Parathyroid adenoma (tissue), 2 donors: ENCODE data around the gene FPR1.

Source experiments
- H2AFZ ChIP-seq: fragments of 300-600 bp; sonication (generic); one replicate; pipeline ENCODE4 v1.7.0; 2017; ENCODE audit warnings: antibody characterized with exemption, mild to moderate bottlenecking
- H3K27ac ChIP-seq: fragments of 300-600 bp; sonication (generic); one replicate; pipeline ENCODE4 v1.7.0; 2017
- H3K27me3 ChIP-seq: fragments of 300-600 bp; sonication (generic); one replicate; pipeline ENCODE4 v1.7.0; 2017; ENCODE audit warnings: low read length; ENCODE audit not compliant: control insufficient read depth, insufficient read depth
- H3K36me3 ChIP-seq: fragments of 300-600 bp; sonication (generic); one replicate; pipeline ENCODE4 v1.7.0; 2017; ENCODE audit warnings: low read length; ENCODE audit not compliant: control insufficient read depth, insufficient read depth
- H3K4me1 ChIP-seq: fragments of 300-600 bp; sonication (generic); one replicate; pipeline ENCODE4 v1.7.0; 2017; ENCODE audit warnings: control low read depth
- H3K4me2 ChIP-seq: fragments of 300-600 bp; sonication (generic); one replicate; pipeline ENCODE4 v1.7.0; 2017; ENCODE audit warnings: low read length
- H3K4me3 ChIP-seq: fragments of 300-600 bp; sonication (generic); one replicate; pipeline ENCODE4 v1.7.0; 2017; ENCODE audit warnings: low read depth, low read length
- H3K79me2 ChIP-seq: fragments of 300-600 bp; sonication (generic); one replicate; pipeline ENCODE4 v1.7.0; 2017; ENCODE audit warnings: control low read depth
- H3K9ac ChIP-seq: fragments of 300-600 bp; sonication (generic); one replicate; pipeline ENCODE4 v1.7.0; 2017; ENCODE audit warnings: mild to moderate bottlenecking
- H3K9me3 ChIP-seq: fragments of 300-600 bp; sonication (generic); one replicate; pipeline ENCODE4 v1.7.0; 2017; ENCODE audit warnings: low read length; ENCODE audit not compliant: control insufficient read depth
- CTCF ChIP-seq: fragments of 300-600 bp; sonication (generic); IDR thresholded peaks from one replicate; pipeline ENCODE4 v1.7.0; 2017; ENCODE audit warnings: antibody characterized with exemption, mild to moderate bottlenecking
- donor health status: primary hyperparathyroidism.

The FPR1 gene

GRCh38 chr19:51735759-51736449 is 15.8 kb downstream of the FPR1 start:
- H3K36me3 ChIP-seq = no peaks in the 10 kb centered on the region
- no peaks in the 10 kb centered on the region for H3K9me3 ChIP-seq
- H3K4me2 ChIP-seq = no peak overlapping the region
- H3K27ac ChIP-seq = no peak overlapping the region
- no peak for TF ChIP-seq CTCF
- no peak overlapping the region for H3K9ac ChIP-seq
- no peak overlapping the region for H2AFZ ChIP-seq
- H3K79me2 ChIP-seq = no peaks in the 10 kb centered on the region
- H3K4me1 ChIP-seq = no peaks in the 10 kb centered on the region
- H3K4me3 ChIP-seq = no peak overlapping the region
- no peaks in the 10 kb centered on the region for H3K27me3 ChIP-seq

- no peaks in the 10 kb centered on the region for H3K4me1 ChIP-seq
- no peak overlapping the region for H3K4me2 ChIP-seq
- no peak overlapping the region for H2AFZ ChIP-seq
- H3K9ac ChIP-seq = no peak overlapping the region
- H3K9me3 ChIP-seq = no peaks in the 10 kb centered on the region
- H3K27ac ChIP-seq = no peak overlapping the region
- no peak overlapping the region for H3K4me3 ChIP-seq
- no peak for TF ChIP-seq CTCF
- no peaks in the 10 kb centered on the region for H3K36me3 ChIP-seq
- no peaks in the 10 kb centered on the region for H3K79me2 ChIP-seq
- H3K27me3 ChIP-seq = no peaks in the 10 kb centered on the region
These were observed 17.7 kb downstream of the FPR1 start for GRCh38 chr19:51733742-51734522.

GRCh38 chr19:51729781-51730180 is 21.9 kb downstream of the FPR1 start:
- Histone ChIP-seq H3K27me3 (no peaks in the 10 kb centered on the region), H3K4me1 (no peaks in the 10 kb centered on the region), H3K79me2 (no peaks in the 10 kb centered on the region), H3K27ac (no peak overlapping the region), H2AFZ (no peak overlapping the region), H3K36me3 (no peaks in the 10 kb centered on the region), H3K9ac (no peak overlapping the region), H3K4me3 (no peak overlapping the region), H3K4me2 (no peak overlapping the region), H3K9me3 (no peaks in the 10 kb centered on the region)
- TF ChIP-seq CTCF = no peak

GRCh38 chr19:51727349-51727880 is 24.3 kb downstream of the FPR1 start:
- H3K27me3 ChIP-seq = peaks cover 5% of the 10 kb centered on the region
- H3K36me3 ChIP-seq = no peaks in the 10 kb centered on the region
- no peak overlapping the region for H3K4me3 ChIP-seq
- no peaks in the 10 kb centered on the region for H3K4me1 ChIP-seq
- TF ChIP-seq CTCF = no peak
- no peak overlapping the region for H3K27ac ChIP-seq
- no peaks in the 10 kb centered on the region for H3K9me3 ChIP-seq
- no peaks in the 10 kb centered on the region for H3K79me2 ChIP-seq
- no peak overlapping the region for H3K4me2 ChIP-seq
- no peak overlapping the region for H3K9ac ChIP-seq
- no peak overlapping the region for H2AFZ ChIP-seq
